IMR-90 (cell line): ENCODE results near the gene MRGPRF. TPM values are rescaled to one million over a fixed set of nuclear protein-coding genes. Genes with fewer than 3 reads are reported as not detected.

ENCODE experiments used
- ATAC-seq: fragments of 200-7000 bp; cut with Tn5 transposase; 2 replicates; pipeline ENCODE4 v1.9.1; 2020; ENCODE audit warnings: low read depth, mild to moderate bottlenecking, moderate library complexity
- BruUV-seq: library from RNA; stranded (reverse); fragments of 400-500 nt; replicated peaks from 2 replicates; lab custom pipeline; 2021; lab: Mats Ljungman, UMichigan
- CTCF ChIA-PET: fragments of 300-600 bp; formaldehyde crosslinking; extraction: SDS; loops from one replicate; lab custom pipeline; 2021; ENCODE audit warnings: antibody characterized with exemption; lab: Yijun Ruan, JAX
- POLR2A ChIA-PET: fragments of 300-600 bp; sonication (Branson Sonifier 250); formaldehyde crosslinking; loops from one replicate; lab custom pipeline; 2022; ENCODE audit warnings: antibody characterized with exemption; ENCODE audit not compliant: unreplicated experiment; lab: Charles Lee
- DNase-seq: peaks from one replicate; pipeline ENCODE4 v3.0.0; 2013
- H2AFZ ChIP-seq: replicated peaks from 2 replicates; pipeline ENCODE3; 2013; ENCODE audit warnings: low read length, mild to moderate bottlenecking; ENCODE audit not compliant: poor library complexity
- H2AK5ac ChIP-seq: 2 replicates; pipeline ENCODE4 v1.6.1; 2013; ENCODE audit warnings: low read depth, low read length, inconsistent platforms
- H2AK9ac ChIP-seq: replicated peaks from 2 replicates; pipeline ENCODE3; 2013; ENCODE audit warnings: mild to moderate bottlenecking, low read depth, low read length, moderate library complexity; ENCODE audit not compliant: poor library complexity
- H2BK120ac ChIP-seq: 2 replicates; pipeline ENCODE4 v1.6.1; 2013; ENCODE audit warnings: low read depth, low read length, inconsistent platforms
- H2BK15ac ChIP-seq: 3 replicates; pipeline ENCODE4 v1.6.1; 2013; ENCODE audit warnings: low read depth, low read length, inconsistent platforms
- H2BK20ac ChIP-seq: 2 replicates; pipeline ENCODE4 v1.6.1; 2013; ENCODE audit warnings: low read depth, mild to moderate bottlenecking, inconsistent platforms, low read length, moderate library complexity
- H2BK5ac ChIP-seq: 2 replicates; pipeline ENCODE4 v1.6.1; 2013; ENCODE audit warnings: mild to moderate bottlenecking, low read depth, low read length, inconsistent platforms; ENCODE audit not compliant: poor library complexity, severe bottlenecking
- H3K14ac ChIP-seq: replicated peaks from 2 replicates; pipeline ENCODE4 v1.6.1; 2013; ENCODE audit warnings: low read depth, low read length, inconsistent platforms
- H3K18ac ChIP-seq: 2 replicates; pipeline ENCODE4 v1.6.1; 2013; ENCODE audit warnings: low read depth, low read length, control low read depth
- H3K23ac ChIP-seq: 2 replicates; pipeline ENCODE4 v1.6.1; 2013; ENCODE audit warnings: low read depth, low read length, inconsistent platforms
- H3K27ac ChIP-seq: 2 replicates; pipeline ENCODE4 v1.5.1; 2013; ENCODE audit warnings: mild to moderate bottlenecking, control low read depth, low read length; ENCODE audit not compliant: insufficient read depth
- H3K27me3 ChIP-seq: 2 replicates; pipeline ENCODE4 v1.6.1; 2013; ENCODE audit warnings: low read length; ENCODE audit not compliant: control insufficient read depth, insufficient read depth
- H3K36me3 ChIP-seq: 2 replicates; pipeline ENCODE4 v1.6.1; 2013; ENCODE audit warnings: low read length, mixed read lengths; ENCODE audit not compliant: control insufficient read depth, insufficient read depth
- H3K4ac ChIP-seq: 2 replicates; pipeline ENCODE4 v1.6.1; 2013; ENCODE audit warnings: low read depth, low read length, inconsistent platforms
- H3K4me1 ChIP-seq: 2 replicates; pipeline ENCODE4 v1.6.1; 2013; ENCODE audit warnings: low read length, mixed read lengths; ENCODE audit not compliant: control insufficient read depth, insufficient read depth
- H3K4me2 ChIP-seq: 2 replicates; pipeline ENCODE4 v1.6.1; 2013; ENCODE audit warnings: low read depth, mild to moderate bottlenecking, control low read depth, low read length, moderate library complexity
- H3K4me3 ChIP-seq: 2 replicates; pipeline ENCODE4 v1.5.1; 2013; ENCODE audit warnings: low read depth, mild to moderate bottlenecking, control low read depth, low read length, moderate library complexity; ENCODE audit not compliant: insufficient read depth
- H3K56ac ChIP-seq: 2 replicates; pipeline ENCODE4 v1.6.1; 2013; ENCODE audit warnings: low read length, inconsistent platforms; ENCODE audit not compliant: insufficient read depth; ENCODE audit errors: extremely low read depth
- H3K79me1 ChIP-seq, 2 experiments: 2 replicates each; pipeline ENCODE4 v1.6.1; 2013; ENCODE audit warnings: low read length in 2 of 2, inconsistent platforms in 1 of 2, low read depth in 1 of 2
- H3K9ac ChIP-seq: 2 replicates; pipeline ENCODE4 v1.6.1; 2013; ENCODE audit warnings: low read depth, low read length, control low read depth
- H3K9me1 ChIP-seq: 2 replicates; pipeline ENCODE4 v1.6.1; 2013; ENCODE audit warnings: low read length, inconsistent platforms; ENCODE audit not compliant: insufficient read depth
- H3K9me3 ChIP-seq: 2 replicates; pipeline ENCODE4 v1.6.1; 2013; ENCODE audit warnings: low read length; ENCODE audit not compliant: control insufficient read depth, insufficient read depth
- H4K20me1 ChIP-seq: 2 replicates; pipeline ENCODE4 v1.6.1; 2013; ENCODE audit warnings: low read length, inconsistent platforms; ENCODE audit not compliant: insufficient read depth
- H4K5ac ChIP-seq: 2 replicates; pipeline ENCODE4 v1.6.1; 2013; ENCODE audit warnings: mild to moderate bottlenecking, low read depth, low read length, control low read depth
- H4K8ac ChIP-seq, 2 experiments: 2 replicates each; pipeline ENCODE4 v1.6.1; 2013; ENCODE audit warnings: low read depth in 2 of 2, low read length in 2 of 2, control low read depth in 1 of 2, inconsistent platforms in 1 of 2
- H4K91ac ChIP-seq: 2 replicates; pipeline ENCODE4 v1.6.1; 2013; ENCODE audit warnings: low read depth, low read length, inconsistent platforms; ENCODE audit not compliant: insufficient read depth
- FOS ChIP-seq: fragments of 150-350 bp; IDR thresholded peaks from 2 replicates; pipeline ENCODE4 v1.6.1; 2016; ENCODE audit warnings: low read depth, low read length
- NFE2L2 ChIP-seq: fragments of 150-350 bp; IDR thresholded peaks from 2 replicates; pipeline ENCODE4 v1.6.1; 2016; ENCODE audit warnings: low read depth, mild to moderate bottlenecking, low read length
- WGBS, 2 experiments: methylation state at CpG; one replicate each; pipeline versions ENCODE4 v1.1.5 to v1.1.7; 2013; ENCODE audit warnings: missing lambda C conversion rate in 2 of 2; ENCODE audit not compliant: insufficient read length in 1 of 2; ENCODE audit errors: extremely low coverage in 2 of 2; 5-methylcytosine and 5-hydroxymethylcytosine counted together
- dilution Hi-C: fragments of 300-500 bp; cut with HindIII; formaldehyde crosslinking; loops from one replicate; pipeline ENCODE4 v1.14.3; 2018; ENCODE audit warnings: low sequenced_read_pairs; ENCODE audit not compliant: unreplicated experiment
- in situ Hi-C: fragments of 300-500 bp; cut with MboI; formaldehyde crosslinking; loops from 3 replicates; pipeline ENCODE4 v1.14.3; 2019; ENCODE audit warnings: low sequenced_read_pairs, inconsistent platforms, mixed read lengths
- intact Hi-C: fragments of 100-400 bp; cut with micrococcal nuclease; formaldehyde crosslinking; loops from 2 replicates; pipeline ENCODE4 v1.10.0; 2022
- polyA plus RNA-seq, 3 experiments: library from polyadenylated mRNA; depleted of rRNA; stranded (reverse); fragments of >200 nt; gene quantifications; 2 replicates each; pipeline ENCODE4 v1.2.3, GENCODE V29; 2012; ENCODE audit warnings: low replicate concordance in 1 of 3
- total RNA-seq: library from RNA; depleted of rRNA; stranded (reverse); fragments of >200 nt; gene quantifications from 2 replicates; pipeline ENCODE4 v1.2.3, GENCODE V29; 2012

Gene MRGPRF
- total and polyA plus RNA-seq, 2 of the 4 experiments (the other 2 are of a cell fraction): 6.3 to 28.8 TPM

- in situ Hi-C loops: no loop called here
- dilution Hi-C loops: no loop called here
Observed at GRCh38 chr11:69062169-69062855, 49.3 kb upstream of the MRGPRF start.

More at GRCh38 chr11:69062169-69062855, 49.3 kb upstream of the MRGPRF start:
- Histone ChIP-seq H4K8ac (no peak overlapping the region), H3K4ac (no peak overlapping the region), H3K56ac (no peak overlapping the region), H2BK20ac (no peak overlapping the region), H3K18ac (no peak overlapping the region), H3K4me2 (no peak overlapping the region), H3K27me3 (no peaks in the 10 kb centered on the region), H3K27ac (no peak overlapping the region), H3K23ac (no peak overlapping the region), H3K79me1 (peaks cover 14 to 39% of the 10 kb centered on the region in 2 experiments; a peak in 2 of 4 replicates), H2BK120ac (no peak overlapping the region), H3K4me1 (no peaks in the 10 kb centered on the region), H4K5ac (no peak overlapping the region), H2AFZ (no peak overlapping the region), H2AK9ac (no peak overlapping the region), H2BK5ac (no peak overlapping the region), H4K91ac (no peak overlapping the region), H4K20me1 (peaks cover 24% of the 10 kb centered on the region), H3K14ac (no peak overlapping the region; the same call in 1 of the 2 replicates), H3K9me3 (no peaks in the 10 kb centered on the region), H2AK5ac (no peak overlapping the region), H3K9me1 (no peaks in the 10 kb centered on the region), H3K9ac (no peak overlapping the region), H3K4me3 (no peak overlapping the region), H3K36me3 (peaks cover 44% of the 10 kb centered on the region), H2BK15ac (no peak overlapping the region)
- BruUV-seq: no TSS peak
- ATAC-seq: no peak
- ChIA-PET POLR2A (no interaction called here), CTCF (no interaction called here)
- DNase-seq: no peak
- WGBS, 2 experiments: 82% methylated on average over 6 of the region's 15 CpGs; no CpG with 5 or more reads in 1 of the 2 experiments
- intact Hi-C loops: no loop called here
- no peak for TF ChIP-seq FOS
- TF ChIP-seq NFE2L2: no peak
